Endodermal cell (in vitro differentiated cells): ENCODE measurements around the gene P2RX5. TPM values are rescaled to one million over a fixed set of nuclear protein-coding genes. Genes with fewer than 3 reads are reported as not detected.

Experiments
- DNase-seq: peaks from one replicate; pipeline ENCODE4 v3.0.0-alpha.2; 2017
- H3K27ac ChIP-seq: 2 replicates; pipeline ENCODE4 v1.5.1; 2013; ENCODE audit warnings: mild to moderate bottlenecking, low read depth, low read length, moderate library complexity
- H3K27me3 ChIP-seq: 2 replicates; pipeline ENCODE4 v1.6.1; 2013; ENCODE audit warnings: mild to moderate bottlenecking, low read length, moderate library complexity; ENCODE audit not compliant: insufficient read depth, control insufficient read depth, poor library complexity, severe bottlenecking
- H3K36me3 ChIP-seq: 2 replicates; pipeline ENCODE4 v1.7.0; 2013; ENCODE audit warnings: mild to moderate bottlenecking, low read length, moderate library complexity; ENCODE audit not compliant: control insufficient read depth, insufficient read depth
- H3K4me1 ChIP-seq: one replicate; pipeline ENCODE4 v1.7.0; 2013; ENCODE audit warnings: low read length; ENCODE audit not compliant: control insufficient read depth, insufficient read depth
- H3K4me3 ChIP-seq: 2 replicates; pipeline ENCODE4 v1.5.1; 2013; ENCODE audit warnings: mild to moderate bottlenecking, low read length, moderate library complexity
- H3K9ac ChIP-seq: 2 replicates; pipeline ENCODE4 v1.6.1; 2013; ENCODE audit warnings: mild to moderate bottlenecking, low read length, moderate library complexity; ENCODE audit not compliant: poor library complexity, severe bottlenecking; ENCODE audit errors: extremely low read depth
- H3K9me3 ChIP-seq: 2 replicates; pipeline ENCODE4 v1.6.1; 2013; ENCODE audit warnings: mild to moderate bottlenecking, low read length, moderate library complexity; ENCODE audit not compliant: control insufficient read depth
- H3K27ac Mint-ChIP-seq: 2 replicates; pipeline ENCODE4 v1.8.0; 2020; ENCODE audit warnings: mixed read lengths
- H3K27me3 Mint-ChIP-seq: 2 replicates; pipeline ENCODE4 v1.8.0; 2021; ENCODE audit warnings: mild to moderate bottlenecking, mixed read lengths; ENCODE audit not compliant: insufficient read depth
- H3K36me3 Mint-ChIP-seq: 2 replicates; pipeline ENCODE4 v1.8.0; 2020; ENCODE audit warnings: low read depth, mixed read lengths
- H3K4me1 Mint-ChIP-seq: 2 replicates; pipeline ENCODE4 v1.8.0; 2020; ENCODE audit warnings: mixed read lengths
- H3K4me3 Mint-ChIP-seq: 2 replicates; pipeline ENCODE4 v1.8.0; 2020; ENCODE audit warnings: mild to moderate bottlenecking, moderate library complexity, mixed read lengths
- H3K9me3 Mint-ChIP-seq: 2 replicates; pipeline ENCODE4 v1.8.0; 2020; ENCODE audit warnings: mild to moderate bottlenecking, mixed read lengths
- CTCF ChIP-seq: fragments of 200-600 bp; sonication (generic); conservative IDR thresholded peaks from 2 replicates; pipeline ENCODE4 v1.5.0; 2021; ENCODE audit warnings: antibody characterized with exemption, mild to moderate bottlenecking
- WGBS, 2 experiments: methylation state at CpG; one replicate each; pipeline versions ENCODE4 v1.1.5 to v1.1.7; 2013; ENCODE audit warnings: missing lambda C conversion rate in 2 of 2, mixed read lengths in 1 of 2; ENCODE audit not compliant: insufficient coverage in 1 of 2, insufficient read length in 1 of 2; 5-methylcytosine and 5-hydroxymethylcytosine counted together
- total RNA-seq, 2 donors: library from RNA; stranded (reverse); fragmentation: NEBNext Ultra II Directional in 1 of 2; extraction: Animal tissue kit (Norgen Biotek cat#: 25700) in 1 of 2; gene quantifications; 2 replicates in 1 of 2; 3 replicates in 1 of 2; pipeline ENCODE4 v1.2.1, GENCODE V29; 2021

P2RX5 gene
- total RNA-seq, 2 donors from 2014 or later: 0.46 to 0.57 TPM

- no peak overlapping the region for H3K4me3 Mint-ChIP-seq
- Histone ChIP-seq H3K4me3 (no peak overlapping the region), H3K27ac (no peak overlapping the region), H3K9me3 (no peaks in the 10 kb centered on the region), H3K4me1 (no peaks in the 10 kb centered on the region), H3K9ac (no peak overlapping the region), H3K36me3 (no peaks in the 10 kb centered on the region), H3K27me3 (peaks cover 8% of the 10 kb centered on the region)
- no peaks in the 10 kb centered on the region for H3K4me1 Mint-ChIP-seq
- no peak overlapping the region for H3K27ac Mint-ChIP-seq
- no peaks in the 10 kb centered on the region for H3K9me3 Mint-ChIP-seq
- TF ChIP-seq CTCF: no peak
- peaks cover 13% of the 10 kb centered on the region for H3K27me3 Mint-ChIP-seq
- 96% methylated on average over 35 to 42 of the region's 44 CpGs for WGBS, 2 experiments
- H3K36me3 Mint-ChIP-seq: no peaks in the 10 kb centered on the region
- peak; percentile 51 for DNase-seq
Observed at GRCh38 chr17:3689262-3690093, 6.5 kb downstream of the P2RX5 start.

GRCh38 chr17:3688852-3689261 is 7.1 kb downstream of the P2RX5 start:
- Histone ChIP-seq H3K4me3 (no peak overlapping the region), H3K4me1 (no peaks in the 10 kb centered on the region), H3K9me3 (no peaks in the 10 kb centered on the region), H3K9ac (no peak overlapping the region), H3K36me3 (no peaks in the 10 kb centered on the region), H3K27ac (no peak overlapping the region), H3K27me3 (peaks cover 2% of the 10 kb centered on the region)
- no peak overlapping the region for H3K27ac Mint-ChIP-seq
- 72 to 81% methylated on average over 6 to 11 of the region's 14 CpGs for WGBS, 2 experiments
- H3K9me3 Mint-ChIP-seq: no peaks in the 10 kb centered on the region
- no peaks in the 10 kb centered on the region for H3K36me3 Mint-ChIP-seq
- H3K4me3 Mint-ChIP-seq: no peak overlapping the region
- no peak for TF ChIP-seq CTCF
- H3K27me3 Mint-ChIP-seq: peaks cover 7% of the 10 kb centered on the region
- H3K4me1 Mint-ChIP-seq: no peaks in the 10 kb centered on the region
- peak; percentile 54 for DNase-seq

GRCh38 chr17:3688027-3688553 is 7.9 kb downstream of the P2RX5 start:
- DNase-seq: peak; percentile 82
- no peak overlapping the region for H3K4me3 ChIP-seq
- peaks cover 1% of the 10 kb centered on the region for H3K27me3 Mint-ChIP-seq
- H3K36me3 ChIP-seq: no peaks in the 10 kb centered on the region
- H3K9me3 Mint-ChIP-seq: no peaks in the 10 kb centered on the region
- 74 to 81% methylated on average over 12 to 19 of the region's 19 CpGs for WGBS, 2 experiments
- H3K27ac Mint-ChIP-seq: no peak overlapping the region
- H3K27ac ChIP-seq: no peak overlapping the region
- no peak overlapping the region for H3K9ac ChIP-seq
- no peak for TF ChIP-seq CTCF
- H3K4me1 ChIP-seq: no peaks in the 10 kb centered on the region
- H3K27me3 ChIP-seq: no peaks in the 10 kb centered on the region
- H3K36me3 Mint-ChIP-seq: no peaks in the 10 kb centered on the region
- H3K4me3 Mint-ChIP-seq: no peak overlapping the region
- no peaks in the 10 kb centered on the region for H3K9me3 ChIP-seq
- no peaks in the 10 kb centered on the region for H3K4me1 Mint-ChIP-seq
